WTC11 (cell line): Measurements from ENCODE around the gene RASL12. TPM values are rescaled to one million over a fixed set of nuclear protein-coding genes. Genes with fewer than 3 reads are reported as not detected.
"Not testable (repeated sequence)": the region's sequence is repeated elsewhere in the genome, so short reads cannot be mapped to it uniquely, and the experiment has no call there.

Source experiments
- ATAC-seq: fragments of 200-7000 bp; cut with Tn5 transposase; 2 replicates; pipeline ENCODE4 v1.10.0; 2021; ENCODE audit warnings: mild to moderate bottlenecking, moderate library complexity
- CTCF ChIA-PET: fragments of 300-600 bp; sonication (Branson Sonifier 250); formaldehyde crosslinking; loops from one replicate; lab custom pipeline; 2021; ENCODE audit warnings: antibody characterized with exemption; lab: Charles Lee
- POLR2A ChIA-PET: fragments of 350-600 bp; sonication (Branson Sonifier 250); formaldehyde crosslinking; loops from one replicate; lab custom pipeline; 2021; ENCODE audit warnings: antibody characterized with exemption; lab: Charles Lee
- DNase-seq: peaks from one replicate; pipeline ENCODE4 v3.0.0; 2021; ENCODE audit warnings: low spot score
- H3K27ac Mint-ChIP-seq: 2 replicates; pipeline ENCODE4 v1.8.0; 2021; ENCODE audit warnings: mixed read lengths
- H3K27me3 Mint-ChIP-seq: 2 replicates; pipeline ENCODE4 v1.8.0; 2021; ENCODE audit warnings: low read depth, mild to moderate bottlenecking, moderate library complexity, mixed read lengths
- H3K36me3 Mint-ChIP-seq: 2 replicates; pipeline ENCODE4 v1.8.0; 2021; ENCODE audit warnings: mixed read lengths
- H3K4me1 Mint-ChIP-seq: 2 replicates; pipeline ENCODE4 v1.8.0; 2022; ENCODE audit warnings: mixed read lengths
- H3K4me3 Mint-ChIP-seq: 2 replicates; pipeline ENCODE4 v1.8.0; 2021; ENCODE audit warnings: mild to moderate bottlenecking, moderate library complexity, mixed read lengths
- H3K9me3 Mint-ChIP-seq: 2 replicates; pipeline ENCODE4 v1.8.0; 2021; ENCODE audit warnings: mixed read lengths
- AR ChIP-seq: fragments of 250-450 bp; sonication (Bioruptor Pico); IDR thresholded peaks from 2 replicates; pipeline ENCODE4 v1.9.0; 2021; ENCODE audit warnings: mild to moderate bottlenecking
- GABPB1 ChIP-seq: sonication (generic); formaldehyde crosslinking; IDR thresholded peaks from 2 replicates; pipeline ENCODE4 v1.8.1; 2023; ENCODE audit warnings: mild to moderate bottlenecking, missing genetic modification reagents
- MLX ChIP-seq: sonication (generic); formaldehyde crosslinking; IDR thresholded peaks from 2 replicates; pipeline ENCODE4 v1.8.1; 2023; ENCODE audit warnings: mild to moderate bottlenecking, missing genetic modification reagents, moderate library complexity
- NFYB ChIP-seq: sonication (generic); formaldehyde crosslinking; conservative IDR thresholded peaks from 2 replicates; pipeline ENCODE4 v1.8.0; 2022; ENCODE audit warnings: low read depth, missing genetic modification reagents
- PREB ChIP-seq: sonication (generic); formaldehyde crosslinking; IDR thresholded peaks from 2 replicates; pipeline ENCODE4 v1.8.1; 2022; ENCODE audit warnings: mild to moderate bottlenecking, missing genetic modification reagents, moderate library complexity, borderline replicate concordance
- TP53 ChIP-seq: sonication (generic); formaldehyde crosslinking; IDR thresholded peaks from 2 replicates; pipeline ENCODE4 v1.8.1; 2023; ENCODE audit warnings: mild to moderate bottlenecking, missing genetic modification reagents
- USF1 ChIP-seq: sonication (generic); formaldehyde crosslinking; IDR thresholded peaks from 2 replicates; pipeline ENCODE4 v1.8.0; 2022; ENCODE audit warnings: mild to moderate bottlenecking, missing genetic modification reagents
- ZNF219 ChIP-seq: sonication (generic); formaldehyde crosslinking; IDR thresholded peaks from 2 replicates; pipeline ENCODE4 v1.8.0; 2023; ENCODE audit warnings: missing genetic modification reagents, mild to moderate bottlenecking, borderline replicate concordance
- total RNA-seq: library from RNA; stranded (reverse); gene quantifications from 3 replicates; pipeline ENCODE4 v1.2.3, GENCODE V29; 2021

Gene RASL12
- total RNA-seq, 1 experiment from 2014 or later = 5.6 TPM

- no peak for TF ChIP-seq AR (CRISPR knock-in tag)
Observed at GRCh38 chr15:65094294-65094995, 26.7 kb upstream of the RASL12 start (continued).

- ATAC-seq, POLR2A ChIA-PET, H3K4me3 Mint-ChIP-seq, H3K9me3 Mint-ChIP-seq, H3K4me1 Mint-ChIP-seq, DNase-seq, H3K36me3 Mint-ChIP-seq, H3K27me3 Mint-ChIP-seq: not testable (repeated sequence)
- 0 out of 2 replicates have a peak overlapping the region, but pooled peaks have one; percentile 23 for H3K27ac Mint-ChIP-seq
- CTCF ChIA-PET = interaction anchor here (0.6 to 1.9 kb wide), 5 partner anchors 8 to 115 kb away, joined by 3 to 4 read pairs (median 3); no protein-coding TSS in a partner anchor
Observed at GRCh38 chr15:65093793-65094170, 26.0 kb upstream of the RASL12 start.

GRCh38 chr15:65092911-65093792 lies 25.4 kb upstream of the RASL12 start:
- DNase-seq = no peak
- Mint-ChIP-seq H3K36me3 (no peaks in the 10 kb centered on the region), H3K4me3 (no peak overlapping the region), H3K27me3 (no peaks in the 10 kb centered on the region), H3K9me3 (no peaks in the 10 kb centered on the region), H3K4me1 (peaks cover 9% of the 10 kb centered on the region), H3K27ac (0 out of 2 replicates have a peak overlapping the region, but pooled peaks have one; percentile 23)
- POLR2A ChIA-PET = interaction anchor here (0.9 kb wide), 1 partner anchor 9 kb away, joined by 3 read pairs; no protein-coding TSS in a partner anchor
- TF ChIP-seq GABPB1 (CRISPR knock-in tag) = no peak
- TF ChIP-seq PREB (CRISPR knock-in tag) = no peak
- TF ChIP-seq NFYB (CRISPR knock-in tag) = no peak
- no peak for TF ChIP-seq ZNF219 (CRISPR knock-in tag)
- CTCF ChIA-PET = interaction anchor here (0.6 to 1.6 kb wide), 4 partner anchors 8 to 115 kb away, joined by 3 to 10 read pairs (median 4); no protein-coding TSS in a partner anchor
- ATAC-seq = no peak

GRCh38 chr15:65091946-65092770 lies 24.4 kb upstream of the RASL12 start:
- POLR2A ChIA-PET = interaction anchor here (0.9 kb wide), 1 partner anchor 10 kb away, joined by 3 read pairs; no protein-coding TSS in a partner anchor
- Mint-ChIP-seq H3K4me3 (no peak overlapping the region), H3K9me3 (no peaks in the 10 kb centered on the region), H3K4me1 (peaks cover 17% of the 10 kb centered on the region), H3K36me3 (no peaks in the 10 kb centered on the region), H3K27ac (no peak overlapping the region), H3K27me3 (no peaks in the 10 kb centered on the region)
- no peak for DNase-seq
- ATAC-seq = no peak
- TF ChIP-seq GABPB1 (CRISPR knock-in tag) = no peak
- no peak for TF ChIP-seq MLX (CRISPR knock-in tag)
- TF ChIP-seq USF1 (CRISPR knock-in tag) = no peak
- TF ChIP-seq TP53 (CRISPR knock-in tag) = no peak
- CTCF ChIA-PET = interaction anchor here (0.6 to 1.6 kb wide), 4 partner anchors 9 to 12 kb away, joined by 4 to 10 read pairs (median 5); no protein-coding TSS in a partner anchor
